CMK (cell line): ENCODE data around the gene NFATC4.
"Not testable (repeated sequence)": the region's sequence is repeated elsewhere in the genome, so short reads cannot be mapped to it uniquely, and the experiment has no call there.

Source experiments
- DNase-seq: peaks from one replicate; pipeline ENCODE4 v3.0.0-alpha.2; 2010; ENCODE audit warnings: low read depth

The NFATC4 gene

GRCh38 chr14:24339284-24340151, 28.5 kb upstream of the NFATC4 start, which contains the start of gene RIPK3:
Gene RIPK3 (minus strand): TSS chr14:24339991. CDS start chr14:24339826, 165 bp downstream.
- DNase-seq = no peak

DNA sequence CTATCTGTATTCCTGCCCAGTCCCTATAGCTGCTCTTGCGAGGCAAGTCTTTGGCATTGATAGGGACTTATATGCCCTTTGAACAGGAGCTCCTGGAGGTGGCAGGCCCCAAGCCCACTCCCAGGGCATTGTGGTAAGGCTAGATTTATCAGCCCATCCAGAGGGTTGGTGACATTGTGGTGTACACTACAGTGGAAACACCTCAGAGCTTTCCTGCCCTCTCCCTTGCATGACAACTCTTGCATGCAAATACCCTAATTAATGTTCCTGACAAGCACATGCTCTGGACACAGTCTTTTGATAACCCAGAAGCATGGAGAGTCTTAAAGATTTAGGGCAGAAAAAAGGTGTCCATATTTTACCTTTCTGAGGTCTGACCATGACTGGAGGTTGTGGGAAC, 27.4 kb upstream of the NFATC4 start:
- no peak for DNase-seq

DNA sequence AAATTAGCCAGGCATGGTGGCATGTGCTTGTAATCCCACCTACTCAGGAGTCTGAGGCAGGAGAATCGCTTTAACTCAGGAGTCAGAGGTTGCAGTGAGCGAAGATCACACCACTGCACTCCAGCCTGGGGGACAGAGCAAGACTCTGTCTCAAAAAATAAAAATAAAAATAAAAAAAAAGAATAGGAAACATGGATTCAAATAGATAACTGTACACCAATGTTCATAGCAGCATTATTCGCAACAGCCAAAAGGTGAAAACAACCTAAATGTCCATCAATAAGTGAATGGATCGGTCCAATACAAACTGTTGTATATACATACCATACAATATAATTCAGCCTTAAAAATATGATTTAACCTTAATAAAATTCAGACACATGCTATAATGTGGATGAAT, 25.1 kb upstream of the NFATC4 start:
- DNase-seq = no peak

DNA sequence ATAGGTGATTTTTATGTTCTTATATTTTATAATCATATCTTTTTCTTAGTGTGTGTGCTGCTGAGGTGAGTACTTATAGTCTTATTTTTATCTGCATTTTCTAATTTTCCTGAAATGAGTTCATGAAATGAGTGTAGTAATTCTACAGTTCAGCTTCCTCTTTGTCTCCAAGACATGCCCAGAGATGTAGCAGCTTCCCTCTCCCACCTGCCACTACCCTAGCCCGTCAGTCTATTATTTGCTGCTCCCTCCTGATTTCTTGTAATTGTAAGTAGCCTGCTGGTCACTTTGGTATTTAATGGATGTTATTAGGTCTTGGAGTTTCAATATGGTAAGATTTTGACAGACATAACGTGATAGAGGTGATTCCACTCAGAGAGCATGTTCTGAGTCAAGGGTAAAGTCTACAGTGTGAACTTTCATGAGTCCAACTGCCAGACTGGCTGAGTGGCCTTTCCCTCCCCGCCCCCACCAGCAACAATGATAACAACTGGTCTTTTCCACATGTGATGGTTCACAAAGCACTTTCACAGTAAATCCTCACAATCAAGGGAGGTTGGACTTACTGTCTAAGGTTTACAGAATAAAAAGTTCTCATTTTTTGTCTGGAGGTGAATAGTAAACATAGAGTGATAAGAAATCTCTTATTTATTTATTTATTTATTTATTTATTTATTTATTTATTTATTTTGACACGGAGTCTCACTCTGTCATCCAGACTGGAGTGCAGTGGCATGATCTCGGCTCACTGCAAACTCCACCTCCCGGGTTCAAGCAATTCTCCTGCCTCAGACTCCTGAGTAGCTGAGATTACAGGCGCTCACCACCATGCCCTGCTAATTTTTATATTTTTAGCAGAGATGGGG, 24.0 kb upstream of the NFATC4 start:
- DNase-seq = no peak

DNA sequence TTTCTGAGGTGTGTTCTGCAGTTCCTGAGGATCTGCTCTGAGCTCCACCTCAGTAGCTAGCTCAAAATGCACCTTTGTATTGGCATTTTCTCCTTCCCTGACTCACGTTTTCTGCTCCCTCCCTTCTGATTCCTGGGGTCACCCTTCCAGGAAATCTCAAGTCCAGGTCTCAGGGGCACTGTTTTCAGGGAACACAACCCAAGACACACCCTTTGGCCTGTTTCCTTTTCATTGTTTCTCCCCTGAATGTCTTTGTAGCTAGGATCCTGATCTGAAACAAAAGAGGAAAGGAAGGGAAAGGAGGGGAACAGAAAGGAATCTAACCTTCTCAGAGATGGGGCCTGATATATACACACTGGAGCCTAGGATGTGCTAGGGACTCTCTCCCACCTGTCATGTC, 20.9 kb upstream of the NFATC4 start:
- DNase-seq = no peak

DNA sequence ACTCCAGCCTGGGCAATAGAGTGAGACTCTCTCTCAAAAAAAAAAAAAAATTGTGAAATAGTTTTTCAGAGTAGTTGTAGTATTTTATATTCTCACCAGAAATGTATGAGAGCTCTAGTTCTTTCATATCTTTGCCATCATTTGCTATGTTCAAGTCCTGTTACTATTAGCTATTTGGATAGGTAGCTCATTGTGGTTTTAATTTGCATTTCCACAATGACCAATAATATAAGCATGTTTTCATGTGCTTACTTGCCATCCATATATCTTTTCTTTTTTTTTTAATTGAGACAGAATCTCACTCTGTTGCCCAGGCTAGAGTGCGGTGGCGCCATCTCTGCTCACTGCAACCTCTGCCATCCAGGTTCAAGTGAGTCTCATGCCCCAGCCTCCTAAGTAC, 19.8 kb upstream of the NFATC4 start:
- DNase-seq = no peak

DNA sequence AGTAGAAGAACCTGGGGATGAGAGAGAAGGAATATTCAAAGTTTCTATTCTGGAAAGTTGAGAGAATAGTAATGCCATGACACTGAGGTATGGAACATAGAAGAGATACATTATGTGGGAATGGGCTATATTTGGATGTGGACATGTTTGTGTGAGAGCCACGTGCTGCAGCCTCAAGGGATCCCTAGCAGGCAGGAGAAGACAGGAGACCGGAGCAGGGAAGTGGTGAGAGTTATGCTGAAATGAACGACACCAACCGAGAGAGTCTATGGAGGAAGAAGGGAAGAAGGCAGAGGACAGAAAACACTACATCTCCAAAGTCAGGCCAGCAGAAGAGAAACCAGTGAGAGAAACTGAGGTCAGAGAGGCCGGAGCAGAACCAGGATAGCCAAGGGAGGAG, 18.2 kb upstream of the NFATC4 start:
- no peak for DNase-seq

GRCh38 chr14:24351517-24351916, 16.5 kb upstream of the NFATC4 start:
- no peak for DNase-seq

DNA sequence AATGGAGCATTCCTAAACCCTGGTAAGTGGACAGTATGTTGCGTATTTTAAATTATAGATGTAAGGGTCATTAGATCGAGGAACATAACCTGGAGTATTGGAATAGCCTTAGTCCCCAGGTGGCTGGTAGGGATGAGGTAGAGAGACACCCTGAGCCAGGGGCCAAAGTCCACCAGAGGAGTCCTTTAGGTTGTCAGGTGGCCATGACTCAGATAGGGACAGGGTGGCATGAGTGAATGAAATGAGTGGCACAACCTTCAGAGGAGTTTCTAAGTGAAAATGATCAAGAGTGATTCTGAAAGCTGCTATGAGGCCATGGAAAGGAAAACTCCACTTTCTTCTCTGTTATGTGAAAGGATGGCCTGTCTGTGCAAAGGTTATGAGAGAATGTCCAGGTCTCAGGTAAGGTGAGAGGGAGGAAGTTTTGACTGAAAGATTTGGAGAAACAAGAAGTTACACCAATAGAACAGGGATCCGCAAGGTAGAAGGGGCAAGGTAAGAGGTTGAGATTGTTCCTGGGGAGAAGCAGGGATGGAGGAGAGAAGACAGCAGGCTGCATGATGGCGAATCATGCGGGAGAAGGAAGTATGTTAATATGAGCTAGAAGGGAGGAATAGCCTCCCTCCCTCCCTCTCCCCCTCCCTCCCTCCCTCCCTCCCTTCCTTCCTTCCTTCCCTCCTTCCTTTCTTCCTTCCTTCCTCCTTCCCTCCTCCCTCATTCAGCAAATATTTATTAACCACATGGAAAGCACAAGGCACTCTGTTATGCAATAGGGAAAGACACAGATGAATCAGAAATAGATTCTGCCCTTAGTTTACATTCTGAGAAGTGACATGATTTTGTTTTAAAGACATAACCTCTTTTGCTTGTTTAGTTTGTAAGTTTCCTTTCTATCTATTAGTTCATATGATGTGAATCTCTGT, 14.2 kb upstream of the NFATC4 start:
- no peak for DNase-seq

DNA sequence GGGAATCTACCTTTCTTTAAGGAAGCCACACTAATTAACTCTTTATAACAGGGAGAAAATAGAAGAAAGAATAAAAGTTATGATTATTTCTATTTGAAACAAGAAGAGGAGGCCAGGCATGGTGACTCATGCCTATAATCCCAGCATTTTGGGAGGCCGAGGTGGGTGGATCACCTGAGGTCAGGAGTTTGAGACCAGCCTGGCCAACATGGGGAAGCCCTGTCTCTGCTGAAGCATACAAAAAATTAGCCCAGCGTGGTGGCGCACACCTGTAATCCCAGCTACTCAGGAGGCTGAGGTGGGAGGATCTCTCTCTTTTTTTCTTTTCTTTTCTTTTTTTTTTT, 13.5 kb upstream of the NFATC4 start:
- DNase-seq = not testable (repeated sequence)

DNA sequence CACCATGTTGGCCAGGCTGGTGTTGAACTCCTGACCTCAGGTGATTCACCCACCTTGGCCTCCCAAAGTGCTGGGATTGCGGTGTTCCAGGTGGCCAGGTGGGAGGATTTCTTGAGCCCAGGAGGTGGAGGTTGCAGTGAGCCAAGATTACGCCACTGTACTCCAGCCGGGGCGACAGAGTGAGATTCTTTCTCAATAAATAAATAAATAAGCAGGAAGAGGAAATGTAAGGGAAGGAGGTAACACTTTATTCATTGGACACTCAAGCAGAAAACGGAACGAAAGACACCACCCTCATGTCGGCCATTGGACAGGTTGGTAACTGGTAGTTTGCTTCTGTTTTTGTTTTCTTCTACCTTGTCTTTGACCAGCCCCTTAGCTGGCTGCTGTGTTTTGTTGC, 13.0 kb upstream of the NFATC4 start:
- no peak for DNase-seq

- DNase-seq = no peak
Observed at GRCh38 chr14:24356208-24356607, 11.8 kb upstream of the NFATC4 start.

- no peak for DNase-seq
Observed at GRCh38 chr14:24360281-24360680, 7.7 kb upstream of the NFATC4 start.

DNA sequence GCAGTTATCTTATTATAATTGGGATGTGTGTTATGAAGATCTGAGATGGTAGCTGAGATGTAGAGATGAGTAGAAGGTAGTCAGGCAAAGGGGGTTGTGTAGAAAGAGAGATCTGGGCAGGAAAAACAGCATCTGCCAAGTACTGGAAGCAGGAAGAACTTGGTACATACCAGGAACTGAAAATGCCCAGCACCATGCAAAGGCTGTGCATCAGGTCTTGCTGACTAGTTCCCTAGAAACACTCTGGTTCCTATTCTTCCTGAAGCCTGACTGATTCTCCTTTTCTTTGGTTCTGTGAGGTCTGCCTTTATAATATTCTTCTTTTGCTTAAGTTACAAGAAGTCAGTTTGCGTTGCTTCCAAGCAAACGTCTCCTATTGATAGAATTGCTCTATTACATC, 6.7 kb upstream of the NFATC4 start:
- DNase-seq = no peak

GRCh38 chr14:24362241-24362960, 5.6 kb upstream of the NFATC4 start:
- DNase-seq = no peak

DNA sequence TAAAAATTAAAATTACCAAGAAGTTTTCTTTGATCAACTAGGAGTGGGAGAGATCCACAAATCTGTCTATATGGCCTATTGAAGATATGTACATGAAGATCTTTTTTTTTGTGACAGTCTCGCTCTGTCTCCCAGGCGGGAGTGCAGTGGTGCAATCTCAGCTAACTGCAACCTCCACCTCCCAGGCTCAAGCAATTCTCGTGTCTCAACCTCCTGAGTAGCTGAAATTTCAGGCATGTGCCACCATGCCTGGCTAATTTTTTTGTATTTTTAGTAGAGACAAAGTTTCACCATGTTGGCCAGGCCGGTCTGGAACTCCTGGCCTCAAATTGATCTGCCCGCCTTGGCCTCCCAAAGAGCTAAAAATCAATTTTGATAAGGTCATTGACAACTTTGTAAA, 4.6 kb upstream of the NFATC4 start:
- DNase-seq = no peak

DNA sequence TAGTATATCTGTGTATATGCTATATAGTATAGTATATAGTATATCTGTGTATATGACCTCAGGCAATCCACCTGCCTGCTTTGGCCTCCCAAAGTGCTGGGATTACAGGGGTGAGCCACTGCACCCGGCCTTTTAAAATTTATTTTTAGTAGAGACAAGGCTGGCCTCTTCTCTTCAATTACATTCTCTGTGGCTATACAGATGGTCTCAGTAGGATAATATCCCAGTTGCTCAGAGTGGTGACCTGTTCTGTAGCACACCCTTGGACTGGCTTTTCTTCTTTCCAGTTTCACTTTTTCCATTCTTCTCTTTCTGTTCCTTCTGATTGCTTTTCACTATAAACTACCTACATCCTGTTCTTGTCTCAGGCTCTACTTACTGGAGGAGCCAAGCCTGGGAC, 3.1 kb upstream of the NFATC4 start:
- DNase-seq = no peak

GRCh38 chr14:24365600-24366412, 2.2 kb upstream of the NFATC4 start:
- no peak for DNase-seq

DNA sequence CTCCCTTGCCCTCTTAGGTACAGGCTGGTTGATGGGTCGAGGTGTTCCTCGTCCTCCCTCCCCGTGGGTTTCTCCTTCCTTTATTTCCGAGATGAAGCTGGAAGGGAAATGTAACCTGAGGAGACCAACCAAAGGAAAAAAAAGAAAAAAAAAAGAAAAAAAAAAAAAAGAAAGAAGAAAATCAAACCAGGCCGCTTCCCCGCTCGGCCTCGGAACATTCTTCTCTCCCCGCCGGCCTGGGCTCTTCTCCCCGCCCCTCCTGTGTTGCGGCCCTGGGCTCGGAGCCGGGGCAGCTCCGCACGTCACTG, 1.6 kb upstream of the NFATC4 start:
- no peak for DNase-seq

- no peak for DNase-seq
Observed at GRCh38 chr14:24366721-24367513, 1.1 kb upstream of the NFATC4 start.
